ENCODE results near the gene MAGI1.

DNA sequence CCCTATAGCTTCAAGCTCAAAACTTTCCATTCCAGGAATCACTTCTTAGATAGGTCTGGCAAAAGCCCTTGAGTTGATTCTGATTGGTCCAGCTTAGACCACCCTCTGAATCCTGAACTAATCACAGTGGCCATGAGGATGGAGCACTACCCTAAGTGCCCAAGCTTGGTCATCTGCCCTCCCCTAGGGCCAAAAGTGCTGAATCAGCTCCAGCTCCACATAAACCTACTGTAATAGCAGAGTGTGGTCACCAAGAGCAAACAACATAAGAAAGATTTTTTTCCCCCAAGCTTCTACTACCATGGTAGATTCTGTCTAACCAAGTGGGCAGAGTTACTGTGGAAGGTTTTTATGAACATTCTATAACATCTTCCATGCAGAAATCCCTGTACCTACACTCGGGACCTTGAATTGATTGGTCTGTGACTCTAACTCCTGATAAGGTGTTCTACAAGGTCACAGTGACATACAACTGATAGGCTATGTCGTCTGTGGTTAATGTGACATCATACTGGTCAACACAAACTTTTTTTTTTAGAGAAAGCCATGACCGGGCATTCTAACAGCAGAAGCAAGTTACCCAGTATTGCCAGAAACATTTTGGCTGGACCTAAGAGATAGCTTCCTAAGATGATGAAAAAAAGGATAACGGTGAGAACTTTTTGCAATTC lies 320.9 kb downstream of the MAGI1 start:
- TF ChIP-seq, protein P1, sequence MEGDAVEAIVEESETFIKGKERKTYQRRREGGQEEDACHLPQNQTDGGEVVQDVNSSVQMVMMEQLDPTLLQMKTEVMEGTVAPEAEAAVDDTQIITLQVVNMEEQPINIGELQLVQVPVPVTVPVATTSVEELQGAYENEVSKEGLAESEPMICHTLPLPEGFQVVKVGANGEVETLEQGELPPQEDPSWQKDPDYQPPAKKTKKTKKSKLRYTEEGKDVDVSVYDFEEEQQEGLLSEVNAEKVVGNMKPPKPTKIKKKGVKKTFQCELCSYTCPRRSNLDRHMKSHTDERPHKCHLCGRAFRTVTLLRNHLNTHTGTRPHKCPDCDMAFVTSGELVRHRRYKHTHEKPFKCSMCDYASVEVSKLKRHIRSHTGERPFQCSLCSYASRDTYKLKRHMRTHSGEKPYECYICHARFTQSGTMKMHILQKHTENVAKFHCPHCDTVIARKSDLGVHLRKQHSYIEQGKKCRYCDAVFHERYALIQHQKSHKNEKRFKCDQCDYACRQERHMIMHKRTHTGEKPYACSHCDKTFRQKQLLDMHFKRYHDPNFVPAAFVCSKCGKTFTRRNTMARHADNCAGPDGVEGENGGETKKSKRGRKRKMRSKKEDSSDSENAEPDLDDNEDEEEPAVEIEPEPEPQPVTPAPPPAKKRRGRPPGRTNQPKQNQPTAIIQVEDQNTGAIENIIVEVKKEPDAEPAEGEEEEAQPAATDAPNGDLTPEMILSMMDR (IDR thresholded peaks at IDR 0.05): no peak
- TF ChIP-seq POLR2A (IDR thresholded peaks at IDR 0.05): no peak
- no peak for TF ChIP-seq POLR2AphosphoS5 (IDR thresholded peaks at IDR 0.05; ENCODE audit: insufficient read depth in 1 of 2, low read depth in 1 of 2)

Data from vagina (tissue), 2 donors.